ENCODE results near the gene TARDBP. TPM values are rescaled to one million over a fixed set of nuclear protein-coding genes. Genes with fewer than 3 reads are reported as not detected.
A peak's percentile ranks its signal among the peaks of the same experiment; 100 is the strongest.

TARDBP gene
- polyA plus RNA-seq, 3 donors = 49.4 to 79.5 (median 61.4) TPM

DNA sequence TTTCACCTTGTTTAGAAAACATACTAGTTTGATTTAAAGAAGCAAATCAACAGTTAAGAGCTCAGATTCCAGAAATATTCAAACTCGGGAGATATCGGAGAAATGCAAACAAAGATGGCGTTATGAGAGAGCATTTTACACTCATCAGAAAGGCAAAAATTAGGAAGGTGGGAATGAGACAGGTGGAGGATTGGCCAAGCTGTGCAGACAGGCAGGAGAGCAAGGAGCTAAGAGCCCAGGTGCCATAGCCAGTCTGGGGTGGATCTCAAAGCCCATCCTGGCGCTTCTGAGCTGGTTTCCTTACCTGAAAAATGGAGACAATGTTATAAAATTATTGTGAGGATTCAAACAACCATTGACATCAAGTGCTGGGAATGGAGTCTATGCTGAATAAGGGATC, 19.6 kb upstream of the TARDBP start:
- intact Hi-C loops (cut with micrococcal nuclease) = no loop called here
- Histone ChIP-seq H3K4me2 (replicated peaks; ENCODE audit: extremely low read depth, low read length, poor library complexity, severe bottlenecking) (no peak overlapping the region), H3K9me3 (replicated peaks in 1 of 2; ENCODE audit: control insufficient read depth in 1 of 2, insufficient read depth in 1 of 2, low read length in 2 of 2) (no peaks in the 10 kb centered on the region), H3K4me3 (replicated peaks in 1 of 3; ENCODE audit: low read depth in 2 of 3, low read length in 3 of 3) (no peak overlapping the region), H3K9ac (ENCODE audit: insufficient read depth, low read length, poor library complexity, severe bottlenecking) (no peak overlapping the region), H3K27me3 (ENCODE audit: control insufficient read depth in 2 of 2, insufficient read depth in 2 of 2, low read length in 2 of 2) (no peaks in the 10 kb centered on the region), H4K20me1 (ENCODE audit: insufficient read depth, low read length) (no peaks in the 10 kb centered on the region), H3K79me2 (ENCODE audit: insufficient read depth, low read length) (no peaks in the 10 kb centered on the region), H3K4me1 (ENCODE audit: control insufficient read depth in 1 of 2, insufficient read depth in 2 of 2, low read length in 2 of 2) (no peaks in the 10 kb centered on the region), H2AFZ (ENCODE audit: insufficient read depth, low read depth, low read length, poor library complexity, severe bottlenecking) (no peak overlapping the region), H3K36me3 (replicated peaks in 1 of 2; ENCODE audit: control insufficient read depth in 1 of 2, insufficient read depth in 2 of 2, low read length in 2 of 2) (no peaks in the 10 kb centered on the region), H3K27ac (ENCODE audit: low read depth in 1 of 2, low read length in 2 of 2) (no peak overlapping the region)
- no peak overlapping the region for H3K4me3 Mint-ChIP-seq
- WGBS (ENCODE audit: insufficient coverage) = 100% methylated on average over 3 of the region's 4 CpGs
- peak overlapping the region in 1 of 7 donors; percentile 5 for H3K27ac Mint-ChIP-seq
- H3K9me3 Mint-ChIP-seq = peaks cover 0 to 2% (median 0%) of the 10 kb centered on the region in 7 donors
- peaks cover 5 to 7% (median 6%) of the 10 kb centered on the region in 3 donors for H3K27me3 Mint-ChIP-seq (ENCODE audit: low read depth in 3 of 3)
- no peaks in the 10 kb centered on the region for H3K36me3 Mint-ChIP-seq
- TF ChIP-seq, protein P1, sequence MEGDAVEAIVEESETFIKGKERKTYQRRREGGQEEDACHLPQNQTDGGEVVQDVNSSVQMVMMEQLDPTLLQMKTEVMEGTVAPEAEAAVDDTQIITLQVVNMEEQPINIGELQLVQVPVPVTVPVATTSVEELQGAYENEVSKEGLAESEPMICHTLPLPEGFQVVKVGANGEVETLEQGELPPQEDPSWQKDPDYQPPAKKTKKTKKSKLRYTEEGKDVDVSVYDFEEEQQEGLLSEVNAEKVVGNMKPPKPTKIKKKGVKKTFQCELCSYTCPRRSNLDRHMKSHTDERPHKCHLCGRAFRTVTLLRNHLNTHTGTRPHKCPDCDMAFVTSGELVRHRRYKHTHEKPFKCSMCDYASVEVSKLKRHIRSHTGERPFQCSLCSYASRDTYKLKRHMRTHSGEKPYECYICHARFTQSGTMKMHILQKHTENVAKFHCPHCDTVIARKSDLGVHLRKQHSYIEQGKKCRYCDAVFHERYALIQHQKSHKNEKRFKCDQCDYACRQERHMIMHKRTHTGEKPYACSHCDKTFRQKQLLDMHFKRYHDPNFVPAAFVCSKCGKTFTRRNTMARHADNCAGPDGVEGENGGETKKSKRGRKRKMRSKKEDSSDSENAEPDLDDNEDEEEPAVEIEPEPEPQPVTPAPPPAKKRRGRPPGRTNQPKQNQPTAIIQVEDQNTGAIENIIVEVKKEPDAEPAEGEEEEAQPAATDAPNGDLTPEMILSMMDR (IDR thresholded peaks at IDR 0.05) = no peak
- H3K4me1 Mint-ChIP-seq = peaks cover 4% of the 10 kb centered on the region
- DNase-seq = no peak

DNA sequence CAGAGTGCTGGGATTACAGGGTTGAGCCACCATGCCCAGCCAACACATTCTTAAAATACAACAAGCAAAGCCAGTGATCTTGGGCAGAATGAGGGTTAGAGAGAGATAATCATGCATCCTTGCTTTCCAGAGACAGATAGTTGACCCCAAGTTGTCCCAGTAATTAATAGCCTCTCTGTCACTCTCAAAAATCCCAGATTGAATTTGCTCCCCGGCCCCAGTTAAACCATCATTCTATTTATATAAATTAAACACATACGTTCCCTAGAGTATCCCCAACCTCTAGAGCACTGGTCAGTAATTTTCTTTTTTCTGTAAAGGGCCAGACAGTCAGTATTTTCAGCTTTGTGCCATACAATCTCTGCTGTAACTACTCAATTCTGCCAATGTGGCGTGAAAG, 16.4 kb upstream of the TARDBP start:
- Histone ChIP-seq H4K20me1 (ENCODE audit: insufficient read depth, low read length) (no peaks in the 10 kb centered on the region), H3K36me3 (replicated peaks in 1 of 2; ENCODE audit: control insufficient read depth in 1 of 2, insufficient read depth in 2 of 2, low read length in 2 of 2) (no peaks in the 10 kb centered on the region), H3K27ac (ENCODE audit: low read depth in 1 of 2, low read length in 2 of 2) (no peak overlapping the region), H3K4me1 (ENCODE audit: control insufficient read depth in 1 of 2, insufficient read depth in 2 of 2, low read length in 2 of 2) (no peaks in the 10 kb centered on the region), H2AFZ (ENCODE audit: insufficient read depth, low read depth, low read length, poor library complexity, severe bottlenecking) (no peak overlapping the region), H3K79me2 (ENCODE audit: insufficient read depth, low read length) (no peaks in the 10 kb centered on the region), H3K9ac (ENCODE audit: insufficient read depth, low read length, poor library complexity, severe bottlenecking) (no peak overlapping the region), H3K9me3 (replicated peaks in 1 of 2; ENCODE audit: control insufficient read depth in 1 of 2, insufficient read depth in 1 of 2, low read length in 2 of 2) (peaks cover 5 to 11% of the 10 kb centered on the region in 2 donors), H3K4me3 (replicated peaks in 1 of 3; ENCODE audit: low read depth in 2 of 3, low read length in 3 of 3) (no peak overlapping the region), H3K27me3 (ENCODE audit: control insufficient read depth in 2 of 2, insufficient read depth in 2 of 2, low read length in 2 of 2) (no peaks in the 10 kb centered on the region), H3K4me2 (replicated peaks; ENCODE audit: extremely low read depth, low read length, poor library complexity, severe bottlenecking) (no peak overlapping the region)
- H3K4me3 Mint-ChIP-seq = no peak overlapping the region
- H3K27ac Mint-ChIP-seq = peak overlapping the region in 1 of 7 donors; percentile 8
- peaks cover 2% of the 10 kb centered on the region for H3K4me1 Mint-ChIP-seq
- TF ChIP-seq, protein P1 (IDR thresholded peaks at IDR 0.05) = no peak
- DNase-seq = no peak
- peaks cover 9 to 16% (median 12%) of the 10 kb centered on the region in 7 donors for H3K9me3 Mint-ChIP-seq
- WGBS (ENCODE audit: insufficient coverage) = 100% methylated on average over 2 of the region's 3 CpGs
- H3K36me3 Mint-ChIP-seq = no peaks in the 10 kb centered on the region
- intact Hi-C loops (cut with micrococcal nuclease) = no loop called here
- peaks cover 1 to 9% (median 4%) of the 10 kb centered on the region in 3 donors for H3K27me3 Mint-ChIP-seq (ENCODE audit: low read depth in 3 of 3)

All from CD14-positive monocyte (primary cell).